CD4-positive, CD25-positive, alpha-beta regulatory T cell (primary cell): ENCODE results near the gene ADGRD2. TPM values are rescaled to one million over a fixed set of nuclear protein-coding genes. Genes with fewer than 3 reads are reported as not detected.

Source experiments
- ATAC-seq, 2 donors: fragments of 150-1000 bp; cut with Tn5 transposase; one replicate each; pipeline ENCODE4 v1.10.0; 2021; ENCODE audit warnings: low read depth in 2 of 2, moderate number of reproducible peaks in 2 of 2, moderate library complexity in 1 of 2
- DNase-seq, 3 donors: peaks; one replicate each; pipeline versions ENCODE4 v3.0.0 to v3.0.0-alpha.2; 2012 to 2022; ENCODE audit warnings: mixed read lengths in 1 of 3
- H3K27ac ChIP-seq: one replicate; pipeline ENCODE4 v1.7.0; 2013; ENCODE audit warnings: mild to moderate bottlenecking, low read length; ENCODE audit not compliant: insufficient read depth, poor library complexity, severe bottlenecking
- H3K27me3 ChIP-seq: one replicate; pipeline ENCODE4 v1.7.0; 2013; ENCODE audit warnings: low read length; ENCODE audit not compliant: control insufficient read depth, insufficient read depth
- H3K36me3 ChIP-seq: one replicate; pipeline ENCODE4 v1.7.0; 2013; ENCODE audit warnings: mild to moderate bottlenecking, low read length, moderate library complexity; ENCODE audit not compliant: control insufficient read depth, insufficient read depth
- H3K4me1 ChIP-seq: 2 replicates; pipeline ENCODE4 v1.7.0; 2013; ENCODE audit warnings: mild to moderate bottlenecking, low read length; ENCODE audit not compliant: insufficient read depth, control insufficient read depth, poor library complexity, severe bottlenecking
- H3K4me3 ChIP-seq: one replicate; pipeline ENCODE4 v1.7.0; 2013; ENCODE audit warnings: low read depth, mild to moderate bottlenecking, low read length, moderate library complexity
- H3K9me3 ChIP-seq, 2 experiments: 1 replicate in 1 of 2; 2 replicates in 1 of 2; pipeline ENCODE4 v1.7.0; 2013; ENCODE audit warnings: low read length in 2 of 2, mild to moderate bottlenecking in 1 of 2, moderate library complexity in 1 of 2; ENCODE audit not compliant: control insufficient read depth in 2 of 2
- H3K27ac Mint-ChIP-seq, 3 donors: one replicate each; pipeline ENCODE4 v1.8.0; 2020 to 2022; ENCODE audit warnings: mild to moderate bottlenecking in 3 of 3, mixed read lengths in 3 of 3, moderate library complexity in 2 of 3
- H3K27me3 Mint-ChIP-seq: one replicate; pipeline ENCODE4 v1.8.0; 2022; ENCODE audit warnings: mild to moderate bottlenecking, mixed read lengths
- H3K36me3 Mint-ChIP-seq: one replicate; pipeline ENCODE4 v1.8.0; 2020; ENCODE audit warnings: mixed read lengths
- H3K4me1 Mint-ChIP-seq, 4 donors: one replicate each; pipeline ENCODE4 v1.8.0; 2020 to 2022; ENCODE audit warnings: mixed read lengths in 4 of 4, mild to moderate bottlenecking in 1 of 4
- H3K4me3 Mint-ChIP-seq, 4 donors: one replicate each; pipeline ENCODE4 v1.8.0; 2020 to 2022; ENCODE audit warnings: mild to moderate bottlenecking in 4 of 4, mixed read lengths in 4 of 4, moderate library complexity in 3 of 4
- H3K9me3 Mint-ChIP-seq, 7 donors: one replicate each; pipeline ENCODE4 v1.8.0; 2020 to 2022; ENCODE audit warnings: mixed read lengths in 7 of 7, mild to moderate bottlenecking in 3 of 7, moderate library complexity in 2 of 7
- polyA plus RNA-seq, 4 donors: library from polyadenylated mRNA; unstranded; fragments of 300-500 nt; fragmentation: Illumina TruSeq; gene quantifications; one replicate each; pipeline ENCODE4 v1.2.3, GENCODE V29; 2021
- total RNA-seq: library from RNA; stranded (reverse); gene quantifications from one replicate; pipeline ENCODE4 v1.2.3, GENCODE V29; 2022

ADGRD2 gene
- total and polyA plus RNA-seq, 5 donors from 2014 or later, result not detected

- peaks cover 13% of the 10 kb centered on the region for H3K27me3 Mint-ChIP-seq
- ATAC-seq (no peak), DNase-seq (no peak)
- no peaks in the 10 kb centered on the region for H3K36me3 Mint-ChIP-seq
- no peak overlapping the region for H3K4me3 Mint-ChIP-seq
- Histone ChIP-seq H3K36me3 (no peaks in the 10 kb centered on the region), H3K27ac (no peak overlapping the region), H3K4me3 (no peak overlapping the region), H3K4me1 (no peaks in the 10 kb centered on the region), H3K9me3 (no peaks in the 10 kb centered on the region), H3K27me3 (peaks cover 3% of the 10 kb centered on the region)
- H3K4me1 Mint-ChIP-seq, result no peaks in the 10 kb centered on the region
- no peaks in the 10 kb centered on the region for H3K9me3 Mint-ChIP-seq
- H3K27ac Mint-ChIP-seq, result no peak overlapping the region
Measured at GRCh38 chr9:124522121-124523098, 72.2 kb downstream of the ADGRD2 start.

- Histone ChIP-seq H3K36me3 (no peaks in the 10 kb centered on the region), H3K9me3 (no peaks in the 10 kb centered on the region), H3K4me3 (no peak overlapping the region), H3K4me1 (no peaks in the 10 kb centered on the region), H3K27me3 (peaks cover 3% of the 10 kb centered on the region), H3K27ac (no peak overlapping the region)
- peaks cover 13% of the 10 kb centered on the region for H3K27me3 Mint-ChIP-seq
- no peak overlapping the region for H3K4me3 Mint-ChIP-seq
- no peaks in the 10 kb centered on the region for H3K4me1 Mint-ChIP-seq
- H3K36me3 Mint-ChIP-seq, result no peaks in the 10 kb centered on the region
- ATAC-seq (no peak), DNase-seq (no peak)
- H3K9me3 Mint-ChIP-seq, result no peaks in the 10 kb centered on the region
- no peak overlapping the region for H3K27ac Mint-ChIP-seq
Measured at GRCh38 chr9:124526174-124526573, 75.9 kb downstream of the ADGRD2 start.

- Mint-ChIP-seq H3K27me3 (peaks cover 8% of the 10 kb centered on the region), H3K9me3 (no peaks in the 10 kb centered on the region), H3K27ac (no peak overlapping the region), H3K4me1 (no peaks in the 10 kb centered on the region), H3K4me3 (no peak overlapping the region), H3K36me3 (no peaks in the 10 kb centered on the region)
- Histone ChIP-seq H3K4me1 (no peaks in the 10 kb centered on the region), H3K9me3 (no peaks in the 10 kb centered on the region), H3K4me3 (no peak overlapping the region), H3K36me3 (no peaks in the 10 kb centered on the region), H3K27ac (no peak overlapping the region), H3K27me3 (peaks cover 3% of the 10 kb centered on the region)
- DNase-seq, result no peak
- ATAC-seq, result no peak
Measured at GRCh38 chr9:124527781-124528180, 77.5 kb downstream of the ADGRD2 start.

Other genes starting within 250 kb of the ADGRD2 start
- gene NEK6, start 192.5 kb upstream of the ADGRD2 start, total RNA-seq, result 17.0 TPM
- gene NEK6, start 192.5 kb upstream of the ADGRD2 start, polyA plus RNA-seq, result 1 to 10 TPM; 3.5 to 6.6 (median 3.7) TPM
- 84.2 TPM for gene PSMB7, start 35.0 kb upstream of the ADGRD2 start, total RNA-seq
- gene PSMB7, start 35.0 kb upstream of the ADGRD2 start, polyA plus RNA-seq, result 100 to 1,000 TPM; 181 to 225 (median 198) TPM
- not detected for gene NR5A1, start 56.9 kb downstream of the ADGRD2 start, total RNA-seq
- not detected for gene NR5A1, start 56.9 kb downstream of the ADGRD2 start, polyA plus RNA-seq